HG02588 (cell line): ENCODE data around the gene CEMIP2.
"Not testable (repeated sequence)": the region's sequence is repeated elsewhere in the genome, so short reads cannot be mapped to it uniquely, and the experiment has no call there.

ENCODE experiments used
- ATAC-seq: cut with Tn5 transposase; IDR thresholded peaks from one replicate; pipeline ENCODE4 v1.9.1; 2021; ENCODE audit warnings: mild to moderate bottlenecking, moderate library complexity; ENCODE audit not compliant: unreplicated experiment

CEMIP2 gene

GRCh38 chr9:71719562-71719961 lies 48.8 kb downstream of the CEMIP2 start:
- ATAC-seq: no peak

GRCh38 chr9:71719088-71719487 lies 49.2 kb downstream of the CEMIP2 start:
- no peak for ATAC-seq

GRCh38 chr9:71716138-71716909 lies 52.0 kb downstream of the CEMIP2 start:
- ATAC-seq: no peak

DNA sequence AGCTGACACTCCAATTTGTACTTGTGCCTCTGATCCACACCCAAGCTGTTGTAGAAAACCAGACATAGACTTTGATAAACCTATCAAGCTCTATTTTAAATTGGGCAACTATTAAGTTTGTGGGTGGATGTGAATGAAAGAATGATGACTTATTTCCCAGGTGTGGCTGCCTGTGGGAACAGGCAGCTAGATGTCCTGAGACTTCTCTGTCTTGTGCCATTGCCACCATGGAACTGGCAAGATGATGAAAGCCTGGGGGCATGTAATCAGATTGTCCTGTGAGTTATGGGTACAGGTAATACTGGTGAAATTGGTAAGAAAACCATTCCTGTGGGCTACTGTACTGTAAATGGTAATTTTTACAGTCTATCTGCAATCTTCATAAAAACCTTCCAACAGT lies 57.5 kb downstream of the CEMIP2 start:
- no peak for ATAC-seq

DNA sequence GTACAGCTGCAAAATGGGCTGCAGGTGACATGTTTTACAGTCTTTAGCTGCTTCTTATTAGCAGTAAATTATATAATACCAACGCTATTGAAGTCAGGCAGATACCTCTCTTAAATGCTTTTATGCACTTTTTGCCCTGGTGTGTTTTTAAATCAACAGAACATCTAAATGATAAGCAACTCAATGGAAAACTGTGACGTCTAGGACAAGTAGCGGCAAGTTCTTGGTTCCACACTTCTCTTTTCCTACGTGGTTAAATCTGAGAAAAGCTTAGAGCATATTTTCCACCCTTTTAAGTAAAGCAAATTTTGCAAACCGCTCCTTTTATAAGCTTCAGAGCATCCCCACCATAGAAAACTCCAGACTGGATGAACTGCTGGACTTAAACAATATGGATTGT lies 58.1 kb downstream of the CEMIP2 start:
- ATAC-seq: no peak

- no peak for ATAC-seq
These were observed 58.9 kb downstream of the CEMIP2 start for GRCh38 chr9:71709384-71709783.

DNA sequence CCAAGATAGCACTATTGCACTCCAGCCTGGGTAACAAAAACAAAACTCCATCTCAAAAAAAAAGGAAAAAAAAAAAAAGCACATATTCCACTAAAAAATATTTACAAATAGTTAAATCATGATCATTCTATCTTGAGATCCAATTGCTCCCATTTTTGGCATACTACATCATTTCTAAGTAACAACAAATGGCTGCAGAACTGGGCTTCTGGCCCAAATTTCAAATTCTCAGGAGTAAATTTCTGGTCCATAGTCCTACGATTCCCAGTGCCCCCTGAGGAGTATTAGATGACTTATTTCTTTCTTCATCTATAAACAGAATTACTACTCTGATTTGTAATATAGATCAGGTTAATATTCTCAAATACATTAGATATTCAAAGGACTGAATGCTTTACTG lies 62.1 kb downstream of the CEMIP2 start:
- ATAC-seq: no peak

- no peak for ATAC-seq
These were observed 63.5 kb downstream of the CEMIP2 start for GRCh38 chr9:71704796-71705195.

DNA sequence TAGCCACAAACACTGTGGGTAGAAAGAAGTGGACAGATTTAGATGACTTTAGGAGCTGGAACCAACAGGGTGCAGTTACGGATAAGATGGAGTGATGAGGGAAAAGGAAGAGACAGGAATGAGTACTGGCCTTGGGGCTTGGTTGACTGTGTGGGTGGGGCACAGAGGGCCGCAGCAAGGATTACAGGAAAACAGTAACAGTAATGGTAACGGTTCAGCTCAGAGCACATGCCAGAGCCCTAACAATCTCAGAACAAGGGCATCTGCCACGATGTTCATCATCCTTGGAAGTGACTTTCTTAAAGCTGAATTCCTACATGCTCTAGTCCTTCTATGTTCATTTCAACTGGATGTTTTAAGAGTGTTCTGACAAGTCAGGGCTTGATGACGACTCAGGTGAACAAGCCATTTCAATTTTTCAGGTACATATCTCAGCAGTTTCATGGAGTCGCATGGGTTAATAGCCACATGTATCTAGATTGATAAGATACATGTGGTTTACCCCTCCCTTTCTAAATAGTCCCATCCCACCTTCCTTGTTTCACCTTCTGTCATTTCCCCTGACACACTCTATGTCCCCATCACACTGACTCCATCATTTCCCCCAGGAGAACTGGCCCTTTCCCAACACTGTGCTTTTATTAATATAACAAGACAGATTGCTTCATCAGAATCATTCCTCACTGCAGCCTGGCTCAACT lies 65.0 kb downstream of the CEMIP2 start:
- ATAC-seq: no peak

- no peak for ATAC-seq
These were observed 70.4 kb downstream of the CEMIP2 start for GRCh38 chr9:71697882-71698281.

GRCh38 chr9:71694332-71694731 lies 74.0 kb downstream of the CEMIP2 start:
- ATAC-seq: no peak

- no peak for ATAC-seq
These were observed 74.7 kb downstream of the CEMIP2 start for GRCh38 chr9:71693607-71694006.

DNA sequence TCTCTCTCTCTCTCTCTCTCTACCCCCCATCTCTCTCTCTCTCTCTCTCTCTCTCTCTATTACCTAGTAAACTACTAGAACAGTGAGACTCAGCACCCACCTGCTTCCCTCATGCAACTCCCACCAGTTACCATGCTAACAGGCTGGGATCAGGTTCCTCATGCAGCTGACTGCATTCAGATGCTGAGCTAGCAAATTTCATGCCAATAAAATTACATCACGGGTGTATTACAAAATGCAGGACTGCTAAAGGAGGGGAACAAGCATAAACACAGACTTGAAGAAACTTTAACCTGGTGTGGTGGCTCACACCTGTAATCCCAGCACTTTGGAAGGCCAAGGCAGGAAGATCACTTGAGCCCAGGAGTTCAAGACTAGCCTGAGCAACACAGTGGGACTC lies 76.0 kb downstream of the CEMIP2 start:
- ATAC-seq: no peak

- not testable (repeated sequence) for ATAC-seq
These were observed 76.7 kb downstream of the CEMIP2 start for GRCh38 chr9:71691576-71691975.

DNA sequence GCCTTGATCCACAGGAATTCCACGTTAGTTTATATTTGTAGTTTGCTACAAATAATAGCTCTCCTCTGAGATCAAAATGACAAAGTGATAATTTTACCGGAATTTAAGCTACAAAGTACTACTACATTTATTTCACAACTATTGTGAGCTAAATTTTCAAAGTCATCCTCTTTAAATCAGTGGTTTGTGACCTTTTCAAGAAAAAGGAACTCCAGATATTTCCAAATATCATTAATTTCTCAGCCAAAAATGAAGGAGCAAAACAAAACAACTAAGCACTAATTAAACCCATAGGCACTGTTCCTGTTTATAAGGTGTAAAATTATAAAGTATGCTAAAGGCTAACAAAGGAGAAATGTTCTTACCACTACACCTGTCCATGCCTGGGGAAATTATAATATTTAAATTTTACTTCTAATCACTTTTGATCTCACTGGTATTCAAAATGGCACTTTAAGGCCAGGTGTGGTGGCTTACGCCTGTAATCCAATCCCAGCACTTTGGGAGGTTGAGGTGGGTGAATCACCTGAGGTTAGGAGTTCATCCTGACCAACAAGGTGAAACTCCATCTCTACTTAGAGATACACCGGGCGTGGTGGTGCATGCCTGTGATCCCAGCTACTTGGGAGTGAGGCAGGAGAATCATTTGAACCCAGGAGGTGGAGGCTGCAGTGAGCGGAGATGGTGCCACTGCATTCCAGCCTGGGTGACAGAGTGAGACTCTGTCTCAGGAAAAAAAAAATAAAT lies 77.5 kb downstream of the CEMIP2 start:
- ATAC-seq: no peak

- no peak for ATAC-seq
These were observed 78.1 kb downstream of the CEMIP2 start for GRCh38 chr9:71690063-71690688.

DNA sequence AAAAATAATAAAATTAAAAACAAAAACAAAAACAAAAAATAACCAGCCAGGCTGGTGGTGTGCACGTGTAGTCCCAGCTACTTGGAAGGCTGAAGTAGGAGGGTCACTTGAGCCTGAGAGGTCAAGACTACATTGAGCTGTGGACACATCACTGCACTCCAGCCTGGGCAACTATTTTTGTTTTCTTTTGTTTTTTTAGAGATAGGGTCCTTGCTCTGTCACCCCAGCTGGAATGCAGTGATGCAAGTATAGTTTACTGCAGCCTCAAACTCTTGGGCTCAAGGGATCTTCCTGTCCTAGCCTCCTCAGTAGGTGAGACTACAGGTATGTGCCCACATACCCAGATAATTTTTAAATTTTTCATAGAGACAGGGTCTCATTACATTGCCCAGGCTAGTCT lies 80.6 kb downstream of the CEMIP2 start:
- ATAC-seq: no peak

- no peak for ATAC-seq
These were observed 82.3 kb downstream of the CEMIP2 start for GRCh38 chr9:71685988-71686387.

DNA sequence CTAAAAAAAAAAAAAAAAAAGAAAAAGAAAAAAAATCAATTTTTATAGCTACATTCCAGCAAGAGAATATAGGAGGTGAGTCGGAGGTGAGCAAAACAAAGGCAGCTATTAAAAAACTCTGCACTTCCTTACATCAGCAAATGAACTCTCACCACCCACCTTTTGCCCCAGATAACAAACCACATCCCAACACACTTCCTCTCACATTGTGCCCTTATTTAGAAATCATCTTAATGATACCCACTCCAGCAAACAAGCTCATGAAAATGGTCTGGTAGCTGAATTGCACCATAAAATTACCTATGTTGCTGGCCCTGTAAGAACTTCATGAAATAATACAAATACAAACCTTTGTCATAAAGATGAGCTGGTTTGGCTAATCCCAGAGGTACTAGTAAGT lies 82.9 kb downstream of the CEMIP2 start:
- no peak for ATAC-seq

DNA sequence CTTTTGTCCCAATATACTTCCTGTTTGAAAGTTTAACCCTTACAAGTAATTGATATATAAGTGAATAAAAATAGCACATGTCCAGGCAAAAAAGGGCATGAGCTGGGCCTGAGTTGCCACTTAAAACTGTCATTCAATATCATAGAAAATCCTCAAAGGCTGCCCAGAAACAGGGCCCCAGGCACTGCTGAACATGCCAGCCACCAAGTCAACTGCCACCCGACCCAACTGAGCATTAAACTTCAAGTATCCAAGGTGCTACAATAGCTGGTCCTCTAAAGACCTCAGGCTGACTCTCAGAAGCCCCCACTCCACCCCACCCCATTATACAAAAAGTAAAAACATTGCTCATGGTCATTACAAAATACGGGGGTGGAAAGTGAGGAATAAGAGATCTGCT lies 83.7 kb downstream of the CEMIP2 start:
- ATAC-seq: no peak

DNA sequence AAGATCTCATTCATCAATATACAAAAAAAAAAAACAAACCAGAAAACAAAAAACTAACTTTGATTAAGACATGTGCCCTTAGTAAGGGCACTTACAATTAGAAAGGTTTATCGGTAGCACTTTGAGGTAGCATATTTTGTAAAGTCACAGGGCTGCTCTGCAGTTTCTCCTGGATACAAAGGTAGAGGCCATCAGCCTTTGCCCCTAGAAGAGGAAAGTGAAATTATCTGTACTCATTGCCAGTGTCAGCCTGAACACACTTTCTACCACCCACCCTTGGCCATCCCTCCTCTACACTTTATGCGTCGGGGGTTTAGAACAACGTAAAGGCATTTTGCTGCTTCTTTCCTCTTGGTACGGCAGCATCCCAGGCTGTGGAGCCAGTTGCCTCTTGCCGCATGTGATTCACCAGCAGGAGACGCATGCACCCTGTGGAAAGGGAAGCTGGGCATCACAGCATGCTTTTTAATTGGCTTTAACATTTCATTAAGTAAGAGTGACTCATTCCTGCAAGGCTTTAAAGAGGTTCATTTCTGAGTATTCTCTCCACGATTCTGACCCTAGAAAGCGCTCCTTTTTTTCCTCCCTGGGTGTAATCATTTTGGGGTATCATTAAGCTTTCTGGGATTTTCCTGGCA lies 84.6 kb downstream of the CEMIP2 start:
- no peak for ATAC-seq
